GM19397 (cell line): ENCODE data around the gene SH3PXD2A.

Experiments
- ATAC-seq: cut with Tn5 transposase; IDR thresholded peaks from one replicate; pipeline ENCODE4 v1.9.1; 2021; ENCODE audit warnings: mild to moderate bottlenecking, moderate library complexity; ENCODE audit not compliant: unreplicated experiment

SH3PXD2A gene

DNA sequence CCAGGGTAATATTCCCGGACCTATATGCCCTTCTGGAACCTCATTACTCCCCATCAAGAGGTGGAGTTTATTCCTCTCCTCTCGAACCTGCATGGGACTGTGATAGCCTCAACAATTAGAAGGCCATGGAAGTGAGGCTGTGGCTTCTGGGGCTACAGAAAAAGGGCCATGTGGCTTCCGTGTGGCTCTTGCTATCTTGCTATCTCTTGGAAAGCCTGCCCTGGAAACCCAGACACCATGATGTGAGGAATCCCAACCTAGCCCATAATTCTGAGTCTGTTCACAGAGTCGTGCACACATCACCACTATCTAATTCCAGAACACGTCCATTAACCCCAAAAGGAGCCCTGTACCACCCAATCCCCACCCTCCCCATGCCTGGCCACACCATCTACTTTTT is 20.8 kb upstream of the SH3PXD2A start:
- ATAC-seq = no peak

DNA sequence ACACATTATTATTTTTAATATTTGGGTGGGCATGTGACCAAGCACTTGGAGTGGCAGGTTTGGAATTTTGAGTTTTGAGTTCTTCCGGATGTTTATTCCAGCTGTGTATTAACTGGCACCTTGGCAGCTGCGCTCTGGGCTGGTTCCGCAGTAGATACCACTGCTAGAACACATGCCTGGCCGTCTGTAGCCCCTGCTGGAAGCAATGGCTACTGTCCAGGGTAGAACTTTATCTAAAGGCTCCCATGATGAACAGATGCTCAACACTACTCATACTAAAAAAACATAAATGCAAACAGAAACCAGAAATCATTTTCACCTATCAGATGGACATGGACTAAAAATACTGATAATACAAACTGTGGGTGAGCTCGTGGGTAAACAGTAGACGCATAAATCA is 19.4 kb upstream of the SH3PXD2A start:
- no peak for ATAC-seq

DNA sequence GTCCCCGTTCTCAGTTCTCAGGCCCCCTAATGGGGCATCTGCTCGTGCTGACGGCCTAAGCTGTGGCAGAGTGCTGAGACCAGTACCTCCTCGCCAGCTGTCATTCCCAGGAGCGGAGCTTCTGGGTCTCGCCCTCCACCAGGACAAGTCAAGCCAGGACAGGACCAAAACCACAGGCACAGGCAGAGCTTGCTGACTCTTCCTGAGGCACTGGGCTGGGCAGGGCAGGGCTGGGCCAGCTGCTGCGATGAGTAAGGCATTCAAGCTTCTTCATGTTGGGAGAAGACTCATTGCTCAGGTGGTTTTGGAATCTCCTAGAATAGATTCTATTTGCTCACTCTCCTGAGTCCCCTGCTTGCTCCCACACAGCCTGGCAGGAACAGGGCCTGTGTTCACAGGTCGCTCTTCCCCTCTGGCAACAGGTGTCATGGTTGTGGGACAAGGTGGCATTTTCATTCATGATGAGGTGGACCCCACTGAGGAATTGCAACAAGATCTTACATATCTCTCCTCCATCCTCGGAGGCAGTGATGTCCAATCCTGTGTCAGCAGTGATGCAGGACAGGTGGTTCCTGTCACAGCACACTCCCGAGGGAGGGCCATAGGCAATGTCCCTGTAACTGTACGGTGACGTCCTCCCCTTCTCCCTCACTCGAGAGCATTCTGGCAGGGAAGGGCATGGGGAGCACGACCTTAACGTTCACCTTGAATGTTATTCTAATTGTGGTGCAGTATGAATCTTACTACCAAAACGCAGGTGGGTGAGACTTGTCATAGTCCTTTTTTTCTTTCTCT is 17.0 kb upstream of the SH3PXD2A start:
- ATAC-seq = no peak

DNA sequence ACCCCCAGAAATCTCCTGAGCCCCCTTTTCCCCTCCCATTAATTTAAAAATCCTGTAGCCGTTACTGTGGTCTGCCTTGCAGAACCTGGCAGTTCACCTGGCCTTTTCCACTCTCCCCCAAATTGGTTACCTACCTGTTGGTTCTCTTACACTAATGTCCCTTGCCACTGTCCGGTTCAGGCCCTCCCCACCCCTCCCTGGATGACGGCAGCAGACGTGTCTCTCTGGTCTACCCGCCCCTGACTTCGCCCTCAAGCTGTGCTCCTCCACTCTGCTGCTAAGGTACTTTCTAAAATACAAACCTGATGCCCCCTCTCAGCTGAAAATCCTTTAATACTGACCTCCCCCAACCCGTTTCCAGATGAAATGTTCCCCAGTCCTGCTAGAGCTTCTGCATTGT is 15.6 kb upstream of the SH3PXD2A start:
- no peak for ATAC-seq

DNA sequence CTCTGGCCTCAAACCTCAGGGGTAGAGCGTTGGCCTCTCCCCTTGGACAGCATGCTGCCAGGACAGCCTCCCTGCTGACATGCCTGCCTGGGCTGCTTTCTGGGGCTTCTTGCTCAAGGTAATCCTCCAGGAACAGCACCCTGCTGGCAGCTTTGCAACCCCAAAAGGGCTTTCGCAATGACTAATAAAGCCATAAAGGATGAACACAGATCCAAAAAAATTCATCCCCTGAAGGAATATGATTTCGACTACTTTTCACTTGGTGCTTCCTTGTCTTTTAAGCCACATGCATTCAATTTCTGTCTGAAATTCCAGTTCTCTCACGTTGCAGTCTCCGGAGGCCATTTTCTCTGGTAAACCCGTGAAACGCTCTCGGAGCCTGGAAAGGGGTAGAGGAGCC is 15.1 kb upstream of the SH3PXD2A start:
- ATAC-seq = no peak

DNA sequence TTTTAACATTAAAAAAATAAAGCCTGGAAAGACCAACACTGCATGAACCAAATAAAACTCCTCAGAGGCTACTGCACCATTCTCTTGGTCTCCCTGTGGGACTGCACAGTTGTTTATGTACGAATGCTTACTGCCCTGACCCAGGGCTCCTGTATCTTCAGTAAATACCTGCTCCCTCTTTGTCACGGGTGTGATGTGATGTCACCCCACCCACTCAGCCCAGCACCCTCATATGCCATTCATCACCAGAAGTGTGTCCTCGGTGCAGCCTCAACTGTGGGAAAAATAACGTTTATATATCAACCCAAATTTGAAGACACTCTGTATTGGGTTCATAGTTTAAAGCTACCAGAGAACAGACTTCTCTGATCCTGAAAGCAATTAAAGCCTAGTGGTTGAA is 14.0 kb upstream of the SH3PXD2A start:
- no peak for ATAC-seq

DNA sequence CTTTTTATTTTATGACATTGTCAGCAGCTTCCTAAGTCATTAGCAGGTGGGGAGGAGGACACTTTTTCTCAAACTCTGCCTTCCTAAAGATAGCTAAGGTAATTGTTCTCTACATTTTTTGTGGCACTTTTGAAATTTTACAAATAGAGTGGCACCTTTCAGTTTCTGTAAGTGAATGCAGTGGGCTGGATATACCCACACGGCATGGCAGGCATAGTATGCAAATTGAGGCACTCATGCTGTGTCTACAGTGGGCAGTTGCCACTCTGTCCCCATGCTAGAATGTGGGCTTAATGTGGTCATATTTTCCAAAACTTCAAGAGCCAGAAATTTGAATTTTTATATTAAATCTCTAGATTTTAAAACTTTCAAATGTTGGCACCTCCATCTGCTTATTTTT is 12.8 kb upstream of the SH3PXD2A start:
- no peak for ATAC-seq

DNA sequence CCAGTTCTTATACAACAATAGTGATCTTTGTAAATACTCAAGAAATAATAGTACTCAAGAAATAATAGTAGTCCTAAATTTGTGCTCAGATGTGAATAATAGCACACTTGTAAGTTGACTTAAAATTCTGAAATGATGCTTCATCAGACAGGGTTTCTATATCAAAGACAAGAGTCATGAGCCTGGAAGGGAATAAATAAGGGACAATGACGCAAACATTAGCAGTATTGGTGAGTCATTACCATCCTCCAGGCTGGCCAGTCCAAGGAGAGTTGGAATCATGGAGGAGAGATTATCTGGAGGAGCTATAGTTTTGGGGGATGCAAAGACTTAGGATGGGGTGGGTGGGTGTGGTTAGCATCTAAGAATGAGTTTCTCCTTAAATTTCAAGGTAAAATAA is 6.1 kb upstream of the SH3PXD2A start:
- ATAC-seq = no peak

DNA sequence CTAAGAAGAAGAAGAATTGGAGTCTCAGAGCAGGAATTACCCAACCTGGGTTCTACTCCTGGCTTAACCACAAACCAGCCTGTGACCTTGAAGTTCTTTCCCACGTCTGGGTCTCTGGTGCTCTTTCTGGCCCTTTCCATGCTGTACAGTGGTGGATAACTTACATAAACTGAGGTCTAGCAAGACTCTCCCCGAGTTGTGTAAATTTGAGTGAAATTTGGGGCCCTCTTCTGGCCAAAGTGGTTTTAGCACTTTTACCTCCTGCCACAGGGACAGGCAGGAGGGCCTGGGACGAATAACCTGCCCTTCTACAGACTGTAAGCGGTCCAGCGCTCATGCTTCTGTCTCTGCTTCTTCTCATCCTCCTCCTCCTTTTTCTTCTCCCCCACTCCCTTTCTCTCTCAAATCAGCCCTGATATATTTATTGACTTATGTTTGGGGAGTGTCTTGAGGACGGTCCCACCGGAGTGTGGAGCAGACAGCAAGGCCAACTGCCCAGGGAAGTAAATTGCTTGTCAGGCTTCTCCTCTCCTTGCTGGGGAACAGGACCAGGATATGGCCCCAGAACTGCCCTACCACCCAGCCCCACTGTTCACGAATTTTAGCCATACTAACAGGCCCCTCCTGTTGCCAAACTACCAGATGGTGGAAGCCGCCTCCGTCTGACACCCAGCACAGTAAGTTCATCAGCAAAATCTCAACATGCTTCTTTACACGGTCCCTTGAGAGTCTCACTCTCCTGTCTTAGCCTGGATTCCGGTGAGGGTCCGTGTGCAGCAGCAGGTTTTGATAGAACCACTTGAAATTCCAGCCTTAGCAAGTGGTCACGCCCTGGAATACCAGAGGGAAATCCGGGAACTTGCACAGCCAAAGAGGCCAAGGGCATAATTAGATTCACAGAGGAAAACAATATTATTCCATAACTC is 4.0 kb upstream of the SH3PXD2A start:
- no peak for ATAC-seq

DNA sequence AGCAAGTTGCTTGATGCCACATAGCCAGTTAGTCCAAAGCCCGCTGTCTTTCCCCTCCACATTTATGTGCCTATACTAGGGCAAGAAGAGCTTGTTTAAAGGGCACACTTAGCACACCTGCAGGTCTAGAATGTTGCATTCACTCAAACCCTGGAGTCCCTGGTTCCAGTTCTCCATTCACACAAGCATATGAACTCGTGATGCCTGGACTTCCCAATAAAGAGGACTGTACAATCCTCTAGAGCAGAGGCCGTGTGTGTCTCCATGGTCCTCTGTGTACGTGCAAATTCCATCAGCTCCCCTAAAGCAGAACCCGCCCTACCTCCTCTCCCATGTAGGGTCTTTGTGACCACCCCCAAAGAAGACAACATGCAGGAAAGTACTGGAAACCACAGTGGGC is 3.0 kb upstream of the SH3PXD2A start:
- no peak for ATAC-seq

DNA sequence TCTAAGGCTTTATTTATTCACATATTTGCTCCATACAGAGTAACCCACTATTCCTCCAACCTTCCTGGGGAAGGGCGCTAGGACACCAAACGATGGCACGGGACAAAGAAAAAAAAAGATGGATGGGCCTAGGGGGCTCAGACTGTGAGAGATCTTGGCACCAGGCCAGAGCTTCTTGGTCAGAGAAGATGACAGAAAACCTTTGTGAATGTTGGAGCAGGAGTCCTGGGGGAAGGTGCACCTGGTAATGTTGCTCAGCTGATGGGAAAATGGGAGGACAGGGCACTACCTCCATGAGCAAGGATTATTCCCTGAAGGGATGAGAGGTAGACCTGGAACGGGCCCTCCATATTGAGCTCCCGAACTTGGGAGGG is 1.4 kb upstream of the SH3PXD2A start:
- no peak for ATAC-seq

DNA sequence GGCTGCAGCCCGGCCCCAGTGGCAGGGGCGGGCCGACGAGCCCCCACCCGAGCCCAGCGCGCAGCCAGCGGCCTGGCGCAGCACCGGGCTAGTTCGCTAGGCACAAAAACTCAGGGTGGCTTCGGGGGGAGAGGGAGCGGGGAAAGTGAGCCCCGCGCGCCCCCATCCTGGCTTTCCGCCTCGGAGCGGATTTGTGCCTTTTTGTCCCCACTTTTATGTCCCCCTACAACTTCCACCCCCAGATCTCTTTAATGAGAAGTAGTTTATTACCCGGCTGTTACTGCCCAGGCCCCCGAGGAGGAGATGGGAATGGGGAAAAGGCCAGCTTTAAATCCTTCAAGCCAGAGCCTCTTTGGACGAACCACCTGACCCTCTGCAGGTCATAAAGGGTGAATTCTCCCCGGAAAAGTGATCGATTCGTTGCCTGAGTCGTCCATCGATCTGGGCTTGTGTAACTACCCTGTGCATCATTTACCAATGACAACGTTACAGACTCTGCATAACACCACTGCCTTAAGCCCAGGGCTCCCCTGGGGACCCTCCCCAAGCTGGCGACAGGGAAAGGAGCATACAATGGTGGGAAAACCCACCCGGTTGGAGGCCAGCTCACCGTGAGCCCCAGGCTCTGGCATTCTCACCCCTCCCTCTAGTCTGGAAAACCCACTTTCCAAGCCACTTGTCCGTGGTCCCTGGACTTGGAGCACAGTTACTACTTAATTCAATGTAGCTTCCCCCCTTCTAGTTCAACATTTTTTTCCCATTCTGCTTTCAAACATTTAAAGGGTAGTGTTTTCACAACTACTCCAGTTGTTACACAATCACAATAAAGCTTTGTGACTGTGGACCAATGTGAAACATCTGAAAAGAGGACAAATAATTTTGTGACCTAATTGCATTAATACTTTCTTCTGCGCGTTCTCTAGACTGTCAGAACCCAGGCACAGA is 748 bp upstream of the SH3PXD2A start:
- ATAC-seq = no peak

DNA sequence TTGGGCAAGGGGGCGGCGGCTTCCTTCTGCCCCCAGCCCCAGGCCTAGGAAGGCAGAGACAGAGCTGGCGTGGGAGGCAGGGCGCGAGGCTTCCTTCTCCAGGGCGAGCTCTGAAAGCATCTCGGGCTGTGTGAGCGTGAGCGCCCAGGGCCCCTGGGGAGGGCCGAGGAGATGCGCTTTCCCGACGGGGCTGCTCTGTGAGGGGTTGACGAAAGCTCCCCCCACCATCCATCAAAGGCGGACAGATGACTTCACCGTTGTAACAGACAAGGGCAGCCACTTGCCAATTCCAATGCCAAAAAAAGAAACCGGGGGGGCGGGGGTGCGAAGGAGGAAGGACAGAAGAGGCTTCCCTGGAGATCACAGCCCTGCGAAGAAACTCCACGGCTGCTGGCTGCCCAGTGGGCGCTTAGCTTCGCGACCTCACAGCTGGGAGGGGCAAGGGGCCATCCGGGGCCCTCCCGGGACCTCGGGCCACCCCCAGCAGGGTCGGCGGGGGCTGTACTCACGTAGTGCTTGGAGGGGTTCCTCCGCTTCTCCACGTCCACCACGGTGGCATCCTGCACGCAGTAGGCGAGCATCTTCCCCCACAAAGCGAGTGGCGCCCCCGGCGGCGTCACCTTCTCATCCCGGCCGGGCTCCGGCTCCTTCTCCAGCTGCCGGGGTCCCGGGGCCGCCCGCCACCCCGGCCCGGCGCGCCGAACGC is 537 bp downstream of the SH3PXD2A start:
- ATAC-seq = no peak

DNA sequence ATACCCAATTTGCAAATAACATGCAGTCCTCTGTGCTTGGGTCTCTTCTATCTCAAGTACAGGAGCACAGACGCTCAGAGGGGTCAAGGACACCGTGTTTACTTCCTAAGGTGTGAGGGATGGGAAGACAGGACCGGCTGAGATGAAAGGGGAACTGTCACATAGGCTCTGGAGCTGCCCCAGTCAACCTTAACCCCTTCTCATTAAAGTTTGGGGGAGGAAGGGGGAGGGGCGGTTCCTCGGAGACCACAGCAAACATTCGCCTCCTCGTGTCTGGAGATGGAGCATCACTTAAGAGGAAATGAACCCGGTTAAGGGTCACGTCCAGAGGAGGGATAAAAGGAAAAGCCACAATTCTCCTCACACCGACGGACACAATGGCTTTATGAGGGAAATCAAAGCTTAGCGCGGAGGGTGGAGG is 1.1 kb downstream of the SH3PXD2A start:
- ATAC-seq = no peak

DNA sequence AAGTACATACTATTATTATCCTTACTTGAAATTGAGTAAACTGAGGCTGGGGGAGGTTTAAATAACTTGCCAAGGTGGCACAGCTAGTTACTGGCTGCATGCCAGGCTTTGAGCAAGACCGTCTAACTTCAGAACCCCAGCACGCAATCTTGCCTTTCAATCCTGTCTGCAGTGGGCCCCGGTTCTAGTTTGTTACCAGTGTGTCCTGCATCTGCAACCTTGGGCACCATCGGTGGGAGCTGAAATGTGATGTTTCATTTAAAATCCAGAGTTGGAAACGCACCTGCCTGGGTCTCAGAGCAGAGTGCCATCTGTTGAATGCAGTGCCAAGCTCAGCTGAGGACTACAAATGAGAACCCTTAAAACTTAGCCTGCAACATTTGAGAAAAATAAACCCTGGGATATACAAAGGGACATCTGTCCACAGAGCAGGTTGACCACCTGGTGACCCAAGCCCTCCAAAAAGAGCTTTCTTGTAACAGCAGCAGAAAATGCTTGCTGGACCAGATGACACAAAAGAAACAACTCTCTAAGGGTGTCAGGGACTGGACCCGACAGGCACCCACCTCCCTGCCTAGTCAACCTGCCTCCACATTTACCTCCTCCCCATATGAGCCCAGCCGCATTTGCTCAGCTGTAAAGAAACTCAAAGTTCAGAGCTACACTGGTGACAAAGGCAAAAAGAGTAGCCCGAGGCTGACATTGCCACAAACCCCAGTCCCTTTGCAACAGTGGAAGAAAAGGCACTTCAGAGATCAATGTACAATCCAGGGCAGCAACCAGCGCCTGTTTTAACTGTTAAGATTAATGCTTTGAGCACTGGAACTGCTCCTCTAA is 1.7 kb downstream of the SH3PXD2A start:
- ATAC-seq = no peak

DNA sequence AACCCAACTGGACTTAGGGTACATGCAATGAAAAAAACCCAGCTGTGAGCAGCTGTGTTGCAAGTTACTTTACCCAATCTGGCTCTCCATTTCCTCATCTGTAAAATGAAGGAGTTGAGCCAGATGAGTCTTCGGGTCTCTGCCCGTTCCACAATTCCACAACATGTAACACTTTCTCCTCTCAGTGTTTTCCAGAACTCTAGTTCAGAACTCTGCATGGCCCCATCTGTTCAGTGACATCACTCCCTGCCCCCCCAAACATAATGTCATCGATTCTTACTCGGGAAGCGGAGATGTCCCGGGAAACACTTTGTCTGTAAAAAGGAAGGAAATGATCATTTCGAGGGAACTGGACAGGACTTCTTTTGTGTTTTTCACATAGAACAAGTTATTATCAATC is 2.5 kb downstream of the SH3PXD2A start:
- ATAC-seq = no peak

DNA sequence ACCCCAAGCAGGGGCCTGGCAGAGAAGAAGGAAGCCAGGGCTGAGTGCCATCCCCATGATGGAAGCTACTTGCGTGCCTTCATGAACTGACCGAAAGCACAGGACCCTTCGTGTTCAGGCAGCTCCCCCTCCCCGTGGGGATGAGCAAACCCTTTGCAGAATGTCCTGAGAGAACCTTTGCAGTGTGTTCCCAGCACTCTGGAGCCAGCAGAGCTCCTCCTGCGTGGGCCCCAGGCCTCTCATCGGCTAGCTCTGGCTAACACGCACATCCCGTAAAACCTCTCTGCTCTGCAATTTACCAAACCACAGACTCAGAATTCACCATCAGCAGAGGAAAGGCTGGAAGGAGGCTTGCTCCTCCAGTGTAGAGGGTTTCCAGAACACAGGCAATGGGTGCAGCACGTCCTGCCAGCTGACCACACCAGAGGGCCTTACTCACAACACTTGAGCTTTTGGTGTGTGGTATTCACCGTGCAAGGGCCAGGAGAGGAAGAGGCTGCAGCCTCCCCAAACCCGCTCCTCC is 3.1 kb downstream of the SH3PXD2A start:
- ATAC-seq = no peak

DNA sequence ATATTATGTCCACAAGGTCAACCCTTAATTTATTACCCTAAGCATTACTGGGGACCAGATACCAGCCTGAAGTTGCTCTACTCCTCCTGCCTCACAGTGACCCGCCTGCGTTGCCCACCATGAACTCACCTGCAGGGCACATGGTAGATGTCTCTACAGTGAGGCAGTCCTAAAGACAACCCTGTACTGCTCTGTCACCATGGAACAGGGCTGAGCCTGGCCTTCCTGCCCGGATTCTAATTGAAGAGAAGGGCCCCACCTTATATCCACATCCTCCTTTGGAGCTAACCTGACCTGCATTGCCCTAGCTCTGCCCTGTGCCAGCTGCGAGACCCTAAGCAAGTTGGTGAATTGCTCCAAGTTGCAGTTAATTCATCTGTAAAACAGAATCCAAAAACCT is 4.1 kb downstream of the SH3PXD2A start:
- ATAC-seq = no peak

DNA sequence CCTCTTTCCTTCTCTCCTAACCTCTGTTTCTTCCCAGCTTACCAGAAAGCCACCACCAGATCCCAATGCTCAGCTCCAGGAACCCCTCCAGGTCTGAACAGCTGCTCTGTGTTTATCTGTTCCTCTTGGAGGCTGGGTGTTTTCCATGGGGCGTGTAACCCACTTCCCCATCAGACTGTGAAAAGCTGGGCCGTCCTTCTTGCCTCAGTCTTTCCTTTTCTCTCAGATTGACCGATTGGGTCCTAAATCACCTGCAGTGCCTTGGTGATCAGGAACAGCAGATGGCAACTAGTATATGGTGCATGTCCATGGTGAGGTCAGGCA is 4.8 kb downstream of the SH3PXD2A start:
- ATAC-seq = no peak
